Measurements from ENCODE around the gene OSTM1.
"Not testable (repeated sequence)": the region's sequence is repeated elsewhere in the genome, so short reads cannot be mapped to it uniquely, and the experiment has no call there.

OSTM1 gene

DNA sequence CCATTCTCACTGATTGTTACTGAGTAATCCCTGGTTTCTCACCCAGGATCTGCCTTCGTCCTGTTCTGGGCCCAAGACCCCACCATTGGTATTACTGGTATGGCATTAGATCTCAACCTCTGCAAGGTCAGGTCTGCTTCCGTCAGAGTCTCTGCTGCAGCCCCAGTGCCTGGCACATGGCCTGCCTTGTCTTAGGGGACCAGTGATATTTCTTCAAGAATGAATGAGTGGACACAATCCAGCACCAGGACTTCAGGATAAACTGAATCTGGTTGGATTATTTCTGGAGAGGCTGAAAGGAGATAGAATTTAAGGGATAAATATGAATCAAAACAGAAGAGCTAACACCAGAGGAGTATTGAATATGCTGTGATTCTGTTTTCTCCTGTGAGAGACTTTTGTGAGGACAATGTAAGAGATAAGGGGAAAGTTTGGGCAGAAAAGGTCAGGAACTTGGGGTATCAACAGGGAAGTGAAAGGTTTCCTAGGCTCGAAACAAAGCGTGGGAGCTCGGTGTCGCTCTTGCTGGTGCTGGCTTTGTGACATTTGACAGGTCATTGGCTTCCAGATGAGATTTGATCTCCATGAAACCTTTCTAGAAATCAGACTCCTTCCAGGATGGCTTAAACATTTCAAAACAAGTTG lies 53.9 kb downstream of the OSTM1 start:
- DNase-seq (ENCODE audit: low read depth, low spot score): no peak

DNA sequence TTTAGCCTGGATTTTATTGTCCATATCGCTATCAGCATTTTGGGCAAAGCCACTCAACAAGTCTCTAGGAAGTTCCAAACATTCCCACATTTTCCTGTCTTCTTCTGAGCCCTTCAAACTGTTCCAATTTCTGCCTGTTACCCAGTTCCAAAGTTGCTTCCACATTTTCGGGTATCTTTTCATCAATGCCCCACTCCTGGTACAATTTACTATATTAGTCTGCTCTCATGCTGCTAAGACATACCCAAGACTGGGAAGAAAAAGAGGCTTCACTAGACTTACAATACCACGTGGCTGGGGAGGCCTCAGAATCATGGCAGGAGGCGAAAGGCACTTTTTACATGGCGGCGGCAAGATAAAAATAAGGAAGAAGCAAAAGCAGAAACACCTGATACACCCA lies 58.3 kb downstream of the OSTM1 start:
- DNase-seq (ENCODE audit: low read depth, low spot score): not testable (repeated sequence)

DNA sequence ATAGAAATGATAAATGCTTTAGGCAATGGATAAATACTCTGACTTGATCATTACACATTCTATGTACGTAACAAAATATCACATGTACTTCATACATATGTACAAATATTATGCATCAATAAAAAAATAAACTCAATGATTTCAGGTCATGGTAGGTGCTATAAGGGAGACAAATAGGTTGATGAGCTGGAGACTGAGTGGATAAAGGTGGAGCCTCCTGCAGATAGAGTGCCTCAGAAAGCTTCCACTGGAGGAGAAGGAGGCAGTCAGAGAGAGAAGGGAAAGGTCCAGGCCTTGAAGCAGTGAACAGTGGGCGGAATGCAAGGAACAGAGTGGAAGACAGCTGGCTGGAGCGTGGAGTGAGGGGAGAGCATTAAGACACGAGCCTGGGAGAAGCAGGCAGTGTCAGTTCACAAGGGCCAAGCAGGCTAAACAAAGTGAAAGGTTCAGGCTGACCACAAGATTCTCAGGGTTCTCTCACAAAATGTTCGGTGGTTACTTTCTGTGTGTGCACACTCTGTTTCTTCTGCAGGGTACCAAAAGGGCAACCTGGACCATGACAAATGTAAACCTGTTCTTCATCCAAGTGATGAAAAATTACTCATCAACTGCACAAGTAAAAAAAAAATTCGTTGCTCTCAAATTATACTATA lies 60.6 kb downstream of the OSTM1 start:
- DNase-seq (ENCODE audit: low read depth, low spot score): no peak

DNA sequence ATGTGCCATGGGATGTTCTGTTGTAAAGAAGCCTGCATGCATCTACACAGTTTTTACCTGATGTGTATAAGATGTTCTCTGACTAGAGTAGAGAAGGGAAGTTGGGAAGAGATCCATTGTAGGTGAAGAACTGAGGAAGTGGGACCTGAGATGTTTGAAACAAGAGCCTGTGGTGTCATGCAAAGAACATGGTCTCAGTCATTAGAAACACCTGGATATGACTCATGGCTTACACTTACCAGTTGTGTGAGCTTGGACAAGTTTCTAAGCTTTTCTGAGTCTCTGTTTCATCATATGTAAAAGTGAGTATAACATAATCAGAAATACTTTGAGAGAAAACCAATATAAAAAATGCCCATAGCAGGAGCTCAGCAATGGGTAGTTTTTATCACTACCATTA lies 64.6 kb downstream of the OSTM1 start:
- no peak for DNase-seq (ENCODE audit: low read depth, low spot score)

DNA sequence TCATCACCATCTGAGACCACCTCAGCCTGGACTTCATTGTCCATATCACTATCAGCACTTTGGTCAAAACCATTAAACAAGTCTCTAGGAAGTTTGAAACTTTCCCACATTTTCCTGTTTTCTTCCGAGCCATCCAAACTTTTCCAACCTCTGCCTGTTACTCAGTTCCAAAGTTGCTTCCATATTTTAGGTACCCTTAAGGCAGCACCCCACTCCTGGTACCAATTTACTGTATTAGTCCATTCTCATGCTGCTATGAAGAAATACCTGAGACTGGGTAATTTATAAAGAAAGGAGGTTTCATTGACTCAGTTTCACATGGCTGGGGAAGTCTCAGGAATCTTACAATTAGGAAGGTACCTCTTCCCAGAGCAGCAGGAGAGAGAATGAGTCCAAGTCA lies 65.3 kb downstream of the OSTM1 start:
- DNase-seq (ENCODE audit: low read depth, low spot score): not testable (repeated sequence)

DNA sequence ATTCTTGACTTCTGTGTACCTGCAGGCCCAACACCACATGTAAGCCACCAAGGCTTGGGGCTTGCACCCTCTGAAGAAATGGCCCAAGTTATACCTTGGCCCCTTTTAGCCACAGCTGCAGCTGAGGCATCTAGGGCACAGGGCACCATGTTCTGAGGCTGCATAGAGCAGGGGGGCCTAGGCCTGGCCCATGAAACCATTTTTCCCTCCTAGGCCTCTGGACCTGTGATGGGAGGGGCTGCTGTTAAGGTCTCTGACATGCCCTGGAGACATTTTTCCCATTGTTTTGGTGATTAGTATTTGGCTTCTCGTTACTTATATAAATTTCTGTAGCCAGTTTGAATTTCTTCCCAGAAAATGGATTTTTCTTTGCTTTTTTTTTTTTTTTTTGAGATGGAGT lies 66.2 kb downstream of the OSTM1 start:
- DNase-seq (ENCODE audit: low read depth, low spot score): no peak

DNA sequence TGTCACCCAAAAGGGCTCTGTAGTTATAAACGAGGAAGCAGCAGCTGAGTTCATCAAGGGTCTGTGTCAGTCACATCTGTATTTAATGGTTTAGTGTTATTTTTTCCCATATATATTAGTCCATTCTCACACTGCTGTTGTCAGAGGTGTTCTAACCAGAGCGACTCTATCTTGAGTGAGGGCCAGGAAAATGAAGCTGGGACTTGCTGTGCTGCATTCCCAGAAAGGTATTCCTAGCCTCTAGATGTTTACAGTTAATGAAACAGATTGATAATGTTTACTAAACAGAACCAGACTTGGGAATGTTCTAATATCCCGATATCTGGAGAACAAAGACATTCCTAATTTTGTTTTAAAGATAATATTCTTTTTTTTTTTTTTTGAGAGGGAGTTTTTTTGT lies 68.6 kb downstream of the OSTM1 start:
- no peak for DNase-seq (ENCODE audit: low read depth, low spot score)

DNA sequence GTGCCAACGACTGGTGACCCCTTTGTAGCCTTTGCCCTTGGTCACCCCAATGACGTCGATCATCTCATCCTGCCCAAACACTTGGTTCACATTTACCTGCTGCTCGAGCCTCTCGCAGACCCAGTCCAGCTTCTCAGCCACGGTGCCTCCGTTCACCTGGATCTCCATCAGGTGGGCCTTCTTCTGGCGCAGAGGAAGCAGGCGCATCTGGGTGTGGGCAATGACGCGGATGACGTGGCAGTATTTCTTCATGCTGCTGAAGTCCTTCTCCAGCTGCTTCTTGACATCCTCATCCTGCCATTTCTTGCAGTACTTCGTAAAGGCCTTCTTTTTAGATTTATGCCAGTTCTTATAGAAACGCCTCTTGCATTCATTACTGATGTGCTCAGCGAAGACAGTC lies 69.7 kb downstream of the OSTM1 start:
- no peak for DNase-seq (ENCODE audit: low read depth, low spot score)

DNA sequence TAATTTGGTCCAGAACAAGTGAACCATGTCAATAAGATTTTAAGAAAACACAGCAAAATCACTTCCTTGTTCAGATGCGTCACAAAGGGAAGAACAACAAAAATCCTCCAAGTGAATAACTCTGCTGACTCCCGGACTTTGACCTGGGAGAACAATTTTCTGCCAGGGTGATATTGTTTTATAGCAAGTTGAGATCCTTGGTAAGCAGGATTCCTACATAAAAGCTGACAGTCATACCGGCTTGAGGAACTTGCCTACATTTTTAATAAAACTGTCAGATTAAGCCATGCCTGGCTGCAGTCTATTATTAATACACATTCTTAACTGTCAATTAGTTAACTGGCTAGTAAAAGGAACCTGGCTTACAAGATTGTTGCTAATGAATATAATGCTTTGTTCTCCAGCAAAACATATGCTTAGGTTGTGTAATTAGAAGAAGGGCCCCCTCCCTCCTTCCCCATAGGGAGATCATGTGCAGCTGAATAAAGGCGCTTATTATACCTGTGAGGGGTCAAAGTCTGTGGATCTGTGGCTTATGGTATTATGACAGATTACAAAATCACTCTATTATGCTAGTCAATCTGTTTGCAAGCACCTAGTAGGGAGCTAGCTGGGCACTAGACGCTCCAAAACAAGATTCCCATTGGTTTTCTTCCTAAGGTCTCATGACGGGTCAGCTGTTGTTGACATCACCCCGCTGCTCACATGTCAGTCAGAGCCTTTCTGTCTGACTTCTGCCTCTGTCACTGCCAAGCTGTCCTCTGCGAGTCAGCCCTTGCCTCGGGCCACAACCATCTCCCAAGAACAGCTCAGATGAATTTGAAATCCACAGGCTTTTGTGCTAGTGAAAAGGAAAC lies 71.9 kb downstream of the OSTM1 start:
- DNase-seq (ENCODE audit: low read depth, low spot score): peak; percentile 89

DNA sequence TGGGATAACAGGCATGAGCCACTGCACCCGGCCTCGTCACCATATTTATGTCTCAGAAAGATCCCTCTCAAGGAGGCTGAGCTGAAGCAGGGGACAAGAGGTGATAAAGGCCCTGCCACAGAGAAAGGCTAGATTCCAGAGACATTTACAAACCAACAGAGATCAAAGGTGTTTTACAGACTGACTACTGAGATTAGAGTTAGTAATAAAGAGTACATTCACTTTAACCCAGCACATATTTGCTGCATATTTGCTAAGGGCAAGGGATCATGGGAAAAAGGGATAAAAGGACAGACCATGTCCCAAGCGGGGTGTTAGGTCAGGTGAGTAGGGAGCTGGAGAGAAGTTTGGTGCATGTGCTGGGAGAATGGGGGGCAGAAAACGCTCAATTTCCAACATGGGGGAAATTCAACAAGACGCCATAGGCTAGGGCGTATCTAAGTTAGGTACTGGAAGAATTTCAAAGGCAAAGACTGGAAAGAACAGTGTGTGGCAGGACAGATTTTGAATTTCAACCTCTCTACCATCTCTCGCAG lies 72.8 kb downstream of the OSTM1 start:
- no peak for DNase-seq (ENCODE audit: low read depth, low spot score)

DNA sequence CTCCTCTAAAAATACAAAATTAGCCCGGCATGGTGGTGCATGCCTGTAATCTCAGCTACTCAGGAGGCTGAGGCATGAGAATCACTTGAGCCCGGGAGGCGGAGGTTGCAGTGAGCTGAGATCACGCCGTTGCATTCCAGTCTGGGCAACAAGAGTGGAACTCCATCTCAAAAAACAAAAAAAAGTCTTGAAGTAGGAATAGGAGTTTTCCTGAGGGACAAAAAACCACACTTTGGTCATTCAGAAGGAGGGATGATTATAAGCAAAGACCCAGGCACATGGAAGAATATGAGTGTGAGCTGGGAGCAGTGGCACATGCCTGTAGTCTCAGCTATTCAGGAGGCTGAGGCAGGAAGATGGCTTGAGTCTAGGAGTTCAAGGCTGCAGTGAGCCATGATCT lies 74.3 kb downstream of the OSTM1 start:
- not testable (repeated sequence) for DNase-seq (ENCODE audit: low read depth, low spot score)

DNA sequence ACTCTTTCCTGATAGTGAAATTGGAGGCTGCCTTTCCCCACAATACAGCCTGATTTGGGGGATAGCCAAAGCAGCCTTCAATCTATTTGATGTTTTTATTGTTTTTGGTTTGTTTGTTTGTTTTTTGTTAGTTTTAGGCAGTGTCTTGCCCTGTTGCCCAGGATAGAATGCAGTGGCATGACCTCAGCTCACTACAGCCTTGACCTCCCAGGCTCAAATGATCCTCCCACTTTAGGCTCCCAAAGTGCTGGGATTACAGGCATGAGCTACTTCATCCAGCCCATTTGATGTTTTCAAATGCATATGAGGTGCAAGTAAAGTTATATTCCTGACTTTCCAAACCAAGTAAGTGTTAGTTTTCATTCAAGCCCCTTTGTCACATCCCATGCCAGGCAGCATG lies 75.2 kb downstream of the OSTM1 start:
- DNase-seq (ENCODE audit: low read depth, low spot score): no peak

DNA sequence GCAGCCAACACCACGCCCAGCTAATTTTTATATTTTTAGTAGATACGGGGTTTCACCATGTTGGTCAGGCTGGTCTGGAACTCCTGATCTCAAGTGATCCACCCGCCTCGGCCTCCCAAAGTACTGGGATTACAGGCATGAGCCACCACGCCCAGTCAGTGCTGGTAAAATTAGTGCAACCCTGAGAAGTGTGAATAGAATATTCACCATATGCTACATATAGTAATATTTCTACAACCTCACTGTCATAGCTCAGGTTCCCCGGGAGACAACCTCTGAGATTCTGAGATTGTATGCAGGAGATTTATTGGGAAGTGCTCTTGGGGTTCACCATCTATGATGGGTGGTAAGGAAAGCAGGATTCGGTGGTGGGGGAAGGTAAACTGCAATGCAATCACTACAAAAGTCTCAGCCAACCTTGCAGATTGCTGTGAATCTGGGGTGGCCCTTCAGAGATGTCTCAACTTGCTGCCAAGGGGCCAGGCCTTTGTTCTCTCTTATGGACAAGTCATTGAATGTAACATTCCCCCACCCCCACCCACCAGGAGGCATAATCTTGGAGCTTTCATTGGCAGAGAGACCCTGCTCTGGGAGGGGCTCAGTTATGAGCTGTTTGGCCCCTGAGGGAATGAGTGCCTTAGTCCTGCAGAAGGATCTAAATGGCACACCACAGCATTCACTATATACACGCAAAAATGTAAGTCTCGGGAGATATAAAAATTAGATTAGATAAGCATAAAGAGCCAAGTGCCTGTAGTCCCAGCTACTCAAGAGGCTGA lies 82.6 kb downstream of the OSTM1 start:
- DNase-seq (ENCODE audit: low read depth, low spot score): peak; percentile 68

Data from ELF-1 (cell line).